Neural cell (in vitro differentiated cells): ENCODE data around the gene CPLANE1.

Source experiments
- EP300 ChIP-seq: fragments of 450-650 bp; conservative IDR thresholded peaks from 2 replicates; pipeline ENCODE4 v1.6.1; 2014; ENCODE audit warnings: antibody characterized with exemption, mild to moderate bottlenecking, moderate library complexity; ENCODE audit not compliant: poor library complexity, severe bottlenecking
- EZH2 ChIP-seq: fragments of 200-600, 300-800 bp; shearing (Covaris generic), sonication (generic); IDR thresholded peaks from 2 replicates; pipeline ENCODE4 v1.6.1; 2014; ENCODE audit warnings: antibody characterized with exemption, low read length, borderline replicate concordance, mild to moderate bottlenecking; ENCODE audit not compliant: insufficient read depth, poor library complexity, severe bottlenecking
- POLR2AphosphoS5 ChIP-seq: IDR thresholded peaks from 2 replicates; pipeline ENCODE4 v1.6.1; 2012
- SMC3 ChIP-seq: fragments of 450-650 bp; conservative IDR thresholded peaks from 2 replicates; pipeline ENCODE4 v1.6.1; 2014; ENCODE audit warnings: antibody characterized with exemption, mild to moderate bottlenecking, moderate library complexity; ENCODE audit not compliant: poor library complexity
- TF ChIP-seq, protein P1 (sequence below): IDR thresholded peaks from 2 replicates; pipeline ENCODE4 v1.6.1; 2012; ENCODE audit warnings: borderline replicate concordance
- TF ChIP-seq, protein P2 (sequence below): fragments of 450-650 bp; IDR thresholded peaks from 2 replicates; pipeline ENCODE4 v1.5.1; 2014; ENCODE audit warnings: antibody characterized with exemption, mild to moderate bottlenecking, moderate library complexity; ENCODE audit not compliant: poor library complexity, severe bottlenecking

DNA sequence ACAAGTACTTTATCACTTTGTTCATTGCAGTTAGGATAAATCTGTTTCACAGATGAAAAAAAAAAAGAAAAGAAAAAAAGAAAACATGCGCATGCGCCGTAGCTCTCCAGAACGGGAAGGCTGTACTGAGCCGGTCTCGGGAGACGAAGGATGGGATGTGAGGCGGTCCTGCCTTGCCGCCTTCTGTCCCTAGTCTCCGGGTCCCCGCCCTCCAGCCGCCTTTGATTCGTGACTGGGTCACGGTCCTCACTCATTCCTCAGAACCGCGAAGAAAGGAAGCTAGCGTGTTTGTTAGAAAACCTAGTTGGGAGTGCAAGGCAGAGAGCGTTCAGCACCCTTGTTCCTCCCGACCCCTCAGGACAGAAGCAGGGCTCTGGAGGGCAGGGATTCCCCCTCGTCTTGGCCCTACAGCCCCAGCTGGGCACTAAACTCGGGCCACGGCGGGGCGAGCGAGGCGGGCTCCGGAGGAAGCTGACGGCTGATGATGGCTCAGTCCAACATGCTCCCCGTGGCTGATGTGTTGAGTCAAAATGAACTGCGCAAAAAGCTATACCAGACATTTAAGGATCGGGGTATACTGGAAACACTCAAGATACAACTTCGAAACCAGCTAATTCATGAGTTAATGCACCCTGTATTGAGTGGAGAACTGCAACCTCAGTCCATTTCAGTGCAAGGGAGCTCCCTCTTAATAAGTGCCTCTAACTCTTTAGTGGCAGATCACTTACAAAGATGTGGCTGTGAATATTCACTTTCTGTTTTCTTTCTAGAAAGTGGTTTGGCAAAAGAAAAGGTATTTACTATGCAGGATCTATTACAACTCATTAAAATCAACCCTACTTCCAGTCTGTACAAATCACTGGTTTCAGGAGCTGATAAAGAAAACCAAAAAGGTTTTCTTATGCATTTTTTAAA is 40.0 kb downstream of the CPLANE1 start:
- TF ChIP-seq, protein P1, sequence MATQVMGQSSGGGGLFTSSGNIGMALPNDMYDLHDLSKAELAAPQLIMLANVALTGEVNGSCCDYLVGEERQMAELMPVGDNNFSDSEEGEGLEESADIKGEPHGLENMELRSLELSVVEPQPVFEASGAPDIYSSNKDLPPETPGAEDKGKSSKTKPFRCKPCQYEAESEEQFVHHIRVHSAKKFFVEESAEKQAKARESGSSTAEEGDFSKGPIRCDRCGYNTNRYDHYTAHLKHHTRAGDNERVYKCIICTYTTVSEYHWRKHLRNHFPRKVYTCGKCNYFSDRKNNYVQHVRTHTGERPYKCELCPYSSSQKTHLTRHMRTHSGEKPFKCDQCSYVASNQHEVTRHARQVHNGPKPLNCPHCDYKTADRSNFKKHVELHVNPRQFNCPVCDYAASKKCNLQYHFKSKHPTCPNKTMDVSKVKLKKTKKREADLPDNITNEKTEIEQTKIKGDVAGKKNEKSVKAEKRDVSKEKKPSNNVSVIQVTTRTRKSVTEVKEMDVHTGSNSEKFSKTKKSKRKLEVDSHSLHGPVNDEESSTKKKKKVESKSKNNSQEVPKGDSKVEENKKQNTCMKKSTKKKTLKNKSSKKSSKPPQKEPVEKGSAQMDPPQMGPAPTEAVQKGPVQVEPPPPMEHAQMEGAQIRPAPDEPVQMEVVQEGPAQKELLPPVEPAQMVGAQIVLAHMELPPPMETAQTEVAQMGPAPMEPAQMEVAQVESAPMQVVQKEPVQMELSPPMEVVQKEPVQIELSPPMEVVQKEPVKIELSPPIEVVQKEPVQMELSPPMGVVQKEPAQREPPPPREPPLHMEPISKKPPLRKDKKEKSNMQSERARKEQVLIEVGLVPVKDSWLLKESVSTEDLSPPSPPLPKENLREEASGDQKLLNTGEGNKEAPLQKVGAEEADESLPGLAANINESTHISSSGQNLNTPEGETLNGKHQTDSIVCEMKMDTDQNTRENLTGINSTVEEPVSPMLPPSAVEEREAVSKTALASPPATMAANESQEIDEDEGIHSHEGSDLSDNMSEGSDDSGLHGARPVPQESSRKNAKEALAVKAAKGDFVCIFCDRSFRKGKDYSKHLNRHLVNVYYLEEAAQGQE, result no peak
- TF ChIP-seq POLR2AphosphoS5 (no peak), EZH2 (no peak), EP300 (no peak), SMC3 (no peak)
- TF ChIP-seq, protein P2, sequence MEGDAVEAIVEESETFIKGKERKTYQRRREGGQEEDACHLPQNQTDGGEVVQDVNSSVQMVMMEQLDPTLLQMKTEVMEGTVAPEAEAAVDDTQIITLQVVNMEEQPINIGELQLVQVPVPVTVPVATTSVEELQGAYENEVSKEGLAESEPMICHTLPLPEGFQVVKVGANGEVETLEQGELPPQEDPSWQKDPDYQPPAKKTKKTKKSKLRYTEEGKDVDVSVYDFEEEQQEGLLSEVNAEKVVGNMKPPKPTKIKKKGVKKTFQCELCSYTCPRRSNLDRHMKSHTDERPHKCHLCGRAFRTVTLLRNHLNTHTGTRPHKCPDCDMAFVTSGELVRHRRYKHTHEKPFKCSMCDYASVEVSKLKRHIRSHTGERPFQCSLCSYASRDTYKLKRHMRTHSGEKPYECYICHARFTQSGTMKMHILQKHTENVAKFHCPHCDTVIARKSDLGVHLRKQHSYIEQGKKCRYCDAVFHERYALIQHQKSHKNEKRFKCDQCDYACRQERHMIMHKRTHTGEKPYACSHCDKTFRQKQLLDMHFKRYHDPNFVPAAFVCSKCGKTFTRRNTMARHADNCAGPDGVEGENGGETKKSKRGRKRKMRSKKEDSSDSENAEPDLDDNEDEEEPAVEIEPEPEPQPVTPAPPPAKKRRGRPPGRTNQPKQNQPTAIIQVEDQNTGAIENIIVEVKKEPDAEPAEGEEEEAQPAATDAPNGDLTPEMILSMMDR, result no peak
